HepG2 (cell line): ENCODE measurements around the gene CCDC158. TPM values are rescaled to one million over a fixed set of nuclear protein-coding genes. Genes with fewer than 3 reads are reported as not detected.

Experiments used
- ATAC-seq: fragments of 200-7000 bp; cut with Tn5 transposase; 3 replicates; pipeline ENCODE4 v1.9.1; 2020; ENCODE audit warnings: mild to moderate bottlenecking, moderate library complexity
- BruUV-seq: library from RNA; stranded (reverse); fragments of 400-500 nt; replicated peaks from 2 replicates; lab custom pipeline; 2021; lab: Mats Ljungman, UMichigan
- CTCF ChIA-PET: fragments of 300-600 bp; formaldehyde crosslinking; extraction: SDS; loops from one replicate; lab custom pipeline; 2021; ENCODE audit warnings: low total read pairs, inconsistent platforms, low intra/inter-chr PET ratio; lab: Yijun Ruan, JAX
- POLR2A ChIA-PET: fragments of 350-600 bp; sonication (Branson Sonifier 250); formaldehyde crosslinking; loops from one replicate; lab custom pipeline; 2020; ENCODE audit warnings: antibody characterized with exemption, inconsistent platforms; lab: Yijun Ruan, JAX
- DNase-seq: peaks from one replicate; pipeline ENCODE4 v3.0.0-alpha.2; 2015; ENCODE audit warnings: low spot score
- FAIRE-seq: peaks from 3 replicates; lab custom pipeline; 2011; peaks lifted over from hg19 to GRCh38; lab: Jason Lieb, UNC
- H2AFZ ChIP-seq: one replicate; pipeline ENCODE4 v1.6.1; 2011; ENCODE audit warnings: low read length, inconsistent platforms
- H3K27ac ChIP-seq: fragments of 300-600 bp; 3 replicates; pipeline ENCODE4 v1.8.0; 2011; ENCODE audit warnings: mixed run types, mild to moderate bottlenecking, mixed read lengths, low read length, inconsistent platforms; ENCODE audit not compliant: insufficient read depth; ENCODE audit errors: extremely low read length
- H3K27me3 ChIP-seq, 2 experiments: fragments of 200-600 bp in 1 of 2; 2 replicates in 1 of 2; 3 replicates in 1 of 2; pipeline versions ENCODE4 v1.6.0 to v1.8.0; 2011; ENCODE audit warnings: low read length in 2 of 2, mild to moderate bottlenecking in 2 of 2, moderate library complexity in 2 of 2, inconsistent platforms in 1 of 2; ENCODE audit not compliant: insufficient read depth in 2 of 2, control insufficient read depth in 1 of 2
- H3K36me3 ChIP-seq, 2 experiments: fragments of 200-600 bp in 1 of 2; replicated peaks in 1 of 2; 2 replicates in 1 of 2; 3 replicates in 1 of 2; pipeline versions ENCODE4 v1.5.1 to v1.8.0; 2011; ENCODE audit warnings: low read length in 2 of 2, inconsistent platforms in 1 of 2; ENCODE audit not compliant: insufficient read depth in 2 of 2, control insufficient read depth in 1 of 2
- H3K4me1 ChIP-seq: 2 replicates; pipeline ENCODE4 v1.5.1; 2012; ENCODE audit warnings: low read length, inconsistent platforms; ENCODE audit not compliant: insufficient read depth
- H3K4me2 ChIP-seq: 2 replicates; pipeline ENCODE4 v1.6.0; 2011; ENCODE audit warnings: low read depth, low read length, inconsistent platforms
- H3K4me3 ChIP-seq, 3 experiments: fragments of 200-600 bp in 1 of 3; sonication (generic), shearing (Covaris generic) in 1 of 3; replicated peaks in 1 of 3; 2 replicates each; pipeline ENCODE4 v1.5.1; 2011 to 2016; ENCODE audit warnings: low read length in 3 of 3, inconsistent platforms in 2 of 3, low read depth in 2 of 3, mild to moderate bottlenecking in 2 of 3, control low read depth in 1 of 3, mixed read lengths in 1 of 3; ENCODE audit not compliant: insufficient read depth in 1 of 3
- H3K79me2 ChIP-seq: one replicate; pipeline ENCODE4 v1.6.1; 2011; ENCODE audit warnings: low read length, inconsistent platforms; ENCODE audit not compliant: insufficient read depth
- H3K9ac ChIP-seq: 2 replicates; pipeline ENCODE4 v1.6.0; 2011; ENCODE audit warnings: mild to moderate bottlenecking, low read depth, low read length, inconsistent platforms; ENCODE audit not compliant: insufficient read depth
- H3K9me3 ChIP-seq: 2 replicates; pipeline ENCODE4 v1.5.1; 2012; ENCODE audit warnings: mild to moderate bottlenecking, low read length
- H4K20me1 ChIP-seq: 2 replicates; pipeline ENCODE4 v1.6.0; 2011; ENCODE audit warnings: inconsistent platforms, mild to moderate bottlenecking, low read length, moderate library complexity; ENCODE audit not compliant: insufficient read depth
- CENPBD1 ChIP-seq: sonication (generic); formaldehyde crosslinking; IDR thresholded peaks from 2 replicates; pipeline ENCODE4 v1.8.0; 2022; ENCODE audit warnings: missing genetic modification reagents, low read depth, mild to moderate bottlenecking, borderline replicate concordance
- ELK4 ChIP-seq: sonication (generic); formaldehyde crosslinking; IDR thresholded peaks from 2 replicates; pipeline ENCODE4 v1.9.0; 2021; ENCODE audit warnings: missing genetic modification reagents, borderline replicate concordance
- ETS1 ChIP-seq: sonication (generic); formaldehyde crosslinking; IDR thresholded peaks from 2 replicates; pipeline ENCODE4 v1.4.0; 2020; ENCODE audit warnings: missing genetic modification reagents
- SKIL ChIP-seq: sonication (generic); formaldehyde crosslinking; IDR thresholded peaks from 2 replicates; pipeline ENCODE4 v1.8.0; 2022; ENCODE audit warnings: missing genetic modification reagents, mild to moderate bottlenecking, moderate library complexity, borderline replicate concordance
- TEF ChIP-seq: sonication (generic); formaldehyde crosslinking; IDR thresholded peaks from 2 replicates; pipeline ENCODE4 v1.5.0; 2020; ENCODE audit warnings: missing genetic modification reagents
- YY1 ChIP-seq: IDR thresholded peaks from 2 replicates; pipeline ENCODE4 v1.6.1; 2011; ENCODE audit warnings: low read length, low read depth, moderate library complexity, mild to moderate bottlenecking; ENCODE audit not compliant: insufficient read depth, insufficient replicate concordance
- ZBTB8A ChIP-seq: sonication (generic); formaldehyde crosslinking; IDR thresholded peaks from 2 replicates; pipeline ENCODE4 v1.4.0; 2020; ENCODE audit warnings: mild to moderate bottlenecking, low read depth, missing genetic modification reagents, borderline replicate concordance
- ZEB1 ChIP-seq: IDR thresholded peaks from 2 replicates; pipeline ENCODE4 v1.6.1; 2012; ENCODE audit warnings: mild to moderate bottlenecking, low read depth, inconsistent platforms; ENCODE audit not compliant: insufficient replicate concordance
- ZNF740 ChIP-seq: sonication (generic); formaldehyde crosslinking; IDR thresholded peaks from 2 replicates; pipeline ENCODE4 v1.4.0; 2020; ENCODE audit warnings: missing genetic modification reagents
- WGBS: methylation state at CpG from one replicate; pipeline ENCODE4 v1.1.6; 2017; ENCODE audit warnings: low lambda C conversion rate; 5-methylcytosine and 5-hydroxymethylcytosine counted together
- in situ Hi-C: cut with HindIII; loops from 2 replicates; pipeline ENCODE4 v1.10.0; 2017; ENCODE audit warnings: low pct_unique_long_range_greater_than_20kb; ENCODE audit not compliant: extremely low pct_ligation_motif_present
- intact Hi-C: fragments of 100-400 bp; cut with micrococcal nuclease; formaldehyde crosslinking; loops from one replicate; pipeline ENCODE4 v1.10.0; 2022; ENCODE audit not compliant: unreplicated experiment
- polyA plus RNA-seq, 8 experiments: library from polyadenylated mRNA; depleted of rRNA in 3 of 8; stranded (reverse) in 7 of 8; unstranded in 1 of 8; fragments of >200 nt; fragmentation: Illumina TruSeq in 4 of 8; extraction: Trizol in 4 of 8; gene quantifications; 2 replicates each; pipeline versions ENCODE4 v1.2.1 to v1.2.3, GENCODE V29; 2011 to 2016; ENCODE audit warnings: low read depth in 4 of 8, missing spikeins in 1 of 8, mixed read lengths in 1 of 8; ENCODE audit not compliant: insufficient read depth in 1 of 8
- total RNA-seq, 5 experiments: library from RNA; depleted of rRNA; stranded (reverse); fragments of >200 nt; fragmentation: Illumina TruSeq; extraction: Trizol; gene quantifications; 2 replicates each; pipeline ENCODE4 v1.2.3, GENCODE V29; 2016; ENCODE audit warnings: low read depth in 1 of 5

CCDC158 gene
- total and polyA plus RNA-seq, 2 of the 13 experiments (the other 11 are each of a cell fraction or from before 2014, with no cell fraction given): not detected

GRCh38 chr4:76434901-76435527 lies 14.1 kb upstream of the CCDC158 start, which contains the start of gene SHROOM3:
TSS of gene SHROOM3 (plus strand) at chr4:76435229. CDS start at chr4:76436053, 824 bp downstream.
- in situ Hi-C loops: loop anchor here (5.0 kb wide), 2 partner anchors 72 to 322 kb away; no protein-coding TSS in a partner anchor
- no peak within 1 kb of the TSS for H3K27ac ChIP-seq
- CTCF ChIA-PET: no interaction called here

More at GRCh38 chr4:76434901-76435527, 14.1 kb upstream of the CCDC158 start, which contains the start of gene SHROOM3:
- Histone ChIP-seq H3K4me3 (no peak within 1 kb of the TSS), H3K9ac (no peak within 1 kb of the TSS), H2AFZ (no peak within 1 kb of the TSS), H3K4me2 (no peak within 1 kb of the TSS), H3K79me2 (no peaks in the 10 kb centered on the region), H4K20me1 (no peaks in the 10 kb centered on the region), H3K4me1 (peaks cover 6% of the 10 kb centered on the region; the same call in 1 of the 2 replicates), H3K9me3 (no peaks in the 10 kb centered on the region), H3K36me3 (no peaks in the 10 kb centered on the region), H3K27me3 (no peaks in the 10 kb centered on the region)
- 22% methylated on average over 9 of the region's 9 CpGs for WGBS
- DNase-seq (no peak), ATAC-seq (no peak), FAIRE-seq (no peak)
- BruUV-seq: no TSS peak
- intact Hi-C loops: loop anchor here (5.0 kb wide), 1 partner anchor 607 kb away; no protein-coding TSS in a partner anchor
- POLR2A ChIA-PET: no interaction called here
- TF ChIP-seq SKIL (CRISPR knock-in tag) (no peak), ZBTB8A (no peak), ZEB1 (no peak), ZNF740 (no peak), CENPBD1 (CRISPR knock-in tag) (no peak), YY1 (no peak), ELK4 (CRISPR knock-in tag) (no peak), ETS1 (CRISPR knock-in tag) (no peak), TEF (CRISPR knock-in tag) (no peak)
